WTC11 (cell line): Measurements from ENCODE around the gene SDK2. TPM values are rescaled to one million over a fixed set of nuclear protein-coding genes. Genes with fewer than 3 reads are reported as not detected.

ENCODE experiments used
- ATAC-seq: fragments of 200-7000 bp; cut with Tn5 transposase; 2 replicates; pipeline ENCODE4 v1.10.0; 2021; ENCODE audit warnings: mild to moderate bottlenecking, moderate library complexity
- CTCF ChIA-PET: fragments of 300-600 bp; sonication (Branson Sonifier 250); formaldehyde crosslinking; loops from one replicate; lab custom pipeline; 2021; ENCODE audit warnings: antibody characterized with exemption; lab: Charles Lee
- POLR2A ChIA-PET: fragments of 350-600 bp; sonication (Branson Sonifier 250); formaldehyde crosslinking; loops from one replicate; lab custom pipeline; 2021; ENCODE audit warnings: antibody characterized with exemption; lab: Charles Lee
- DNase-seq: peaks from one replicate; pipeline ENCODE4 v3.0.0; 2021; ENCODE audit warnings: low spot score
- H3K27ac Mint-ChIP-seq: 2 replicates; pipeline ENCODE4 v1.8.0; 2021; ENCODE audit warnings: mixed read lengths
- H3K27me3 Mint-ChIP-seq: 2 replicates; pipeline ENCODE4 v1.8.0; 2021; ENCODE audit warnings: low read depth, mild to moderate bottlenecking, moderate library complexity, mixed read lengths
- H3K36me3 Mint-ChIP-seq: 2 replicates; pipeline ENCODE4 v1.8.0; 2021; ENCODE audit warnings: mixed read lengths
- H3K4me1 Mint-ChIP-seq: 2 replicates; pipeline ENCODE4 v1.8.0; 2022; ENCODE audit warnings: mixed read lengths
- H3K4me3 Mint-ChIP-seq: 2 replicates; pipeline ENCODE4 v1.8.0; 2021; ENCODE audit warnings: mild to moderate bottlenecking, moderate library complexity, mixed read lengths
- H3K9me3 Mint-ChIP-seq: 2 replicates; pipeline ENCODE4 v1.8.0; 2021; ENCODE audit warnings: mixed read lengths
- ELF4 ChIP-seq: sonication (generic); formaldehyde crosslinking; IDR thresholded peaks from 2 replicates; pipeline ENCODE4 v1.8.1; 2022; ENCODE audit warnings: low read depth, mild to moderate bottlenecking, moderate library complexity, missing genetic modification reagents
- ESRRA ChIP-seq: sonication (generic); formaldehyde crosslinking; IDR thresholded peaks from 2 replicates; pipeline ENCODE4 v1.8.1; 2022; ENCODE audit warnings: mild to moderate bottlenecking, missing genetic modification reagents, borderline replicate concordance
- FOXP1 ChIP-seq: sonication (generic); formaldehyde crosslinking; IDR thresholded peaks from 2 replicates; pipeline ENCODE4 v1.8.0; 2022; ENCODE audit warnings: missing genetic modification reagents, mild to moderate bottlenecking, moderate library complexity, borderline replicate concordance
- GABPB1 ChIP-seq: sonication (generic); formaldehyde crosslinking; IDR thresholded peaks from 2 replicates; pipeline ENCODE4 v1.8.1; 2023; ENCODE audit warnings: mild to moderate bottlenecking, missing genetic modification reagents
- GRHL2 ChIP-seq: fragments of 250-450 bp; sonication (Bioruptor Pico); IDR thresholded peaks from 2 replicates; pipeline ENCODE4 v1.8.0; 2022; ENCODE audit warnings: mild to moderate bottlenecking, moderate library complexity; ENCODE audit not compliant: insufficient replicate concordance, severe bottlenecking
- IRF2 ChIP-seq: sonication (generic); formaldehyde crosslinking; IDR thresholded peaks from 2 replicates; pipeline ENCODE4 v1.8.0; 2022; ENCODE audit warnings: low read depth, missing genetic modification reagents, borderline replicate concordance
- MXD4 ChIP-seq: fragments of 250-450 bp; sonication (Bioruptor Pico); IDR thresholded peaks from 2 replicates; pipeline ENCODE4 v1.8.0; 2021; ENCODE audit warnings: mild to moderate bottlenecking, moderate library complexity, borderline replicate concordance
- NR1H2 ChIP-seq: sonication (generic); formaldehyde crosslinking; IDR thresholded peaks from 2 replicates; pipeline ENCODE4 v1.9.0; 2021; ENCODE audit warnings: mild to moderate bottlenecking, moderate library complexity, missing genetic modification reagents
- TEAD4 ChIP-seq: sonication (generic); formaldehyde crosslinking; IDR thresholded peaks from 2 replicates; pipeline ENCODE4 v1.8.0; 2022; ENCODE audit warnings: mild to moderate bottlenecking, missing genetic modification reagents
- ZNF138 ChIP-seq: sonication (generic); formaldehyde crosslinking; conservative IDR thresholded peaks from 2 replicates; pipeline ENCODE4 v1.8.1; 2022; ENCODE audit warnings: mild to moderate bottlenecking, moderate library complexity, missing genetic modification reagents
- ZNF219 ChIP-seq: sonication (generic); formaldehyde crosslinking; IDR thresholded peaks from 2 replicates; pipeline ENCODE4 v1.8.0; 2023; ENCODE audit warnings: missing genetic modification reagents, mild to moderate bottlenecking, borderline replicate concordance
- ZNF263 ChIP-seq: sonication (generic); formaldehyde crosslinking; IDR thresholded peaks from 2 replicates; pipeline ENCODE4 v1.8.1; 2022; ENCODE audit warnings: low read depth, mild to moderate bottlenecking, moderate library complexity, missing genetic modification reagents
- ZNF396 ChIP-seq: fragments of 250-450 bp; sonication (Bioruptor Pico); IDR thresholded peaks from 2 replicates; pipeline ENCODE4 v1.8.0; 2021; ENCODE audit warnings: mild to moderate bottlenecking, moderate library complexity, borderline replicate concordance
- total RNA-seq: library from RNA; stranded (reverse); gene quantifications from 3 replicates; pipeline ENCODE4 v1.2.3, GENCODE V29; 2021
- TF ChIP-seq, protein P1 (sequence below): sonication (generic); formaldehyde crosslinking; IDR thresholded peaks from 2 replicates; pipeline ENCODE4 v1.8.1; 2022; ENCODE audit warnings: low read depth, mild to moderate bottlenecking, moderate library complexity, missing genetic modification reagents, borderline replicate concordance
- TF ChIP-seq, protein P2 (sequence below): sonication (generic); formaldehyde crosslinking; conservative IDR thresholded peaks from 2 replicates; pipeline ENCODE4 v1.8.1; 2022; ENCODE audit warnings: mild to moderate bottlenecking, missing genetic modification reagents
- TF ChIP-seq, protein P3 (sequence below): sonication (generic); formaldehyde crosslinking; IDR thresholded peaks from 2 replicates; pipeline ENCODE4 v1.8.1; 2022; ENCODE audit warnings: missing genetic modification reagents, borderline replicate concordance
- TF ChIP-seq, protein P4 (sequence below): sonication (generic); formaldehyde crosslinking; IDR thresholded peaks from 2 replicates; pipeline ENCODE4 v1.8.0; 2022; ENCODE audit warnings: mild to moderate bottlenecking, missing genetic modification reagents
- TF ChIP-seq, protein P5 (sequence below): sonication (generic); formaldehyde crosslinking; conservative IDR thresholded peaks from 2 replicates; pipeline ENCODE4 v1.8.1; 2023; ENCODE audit warnings: mild to moderate bottlenecking, low read depth, missing genetic modification reagents, moderate library complexity
- TF ChIP-seq, protein P6 (sequence below): sonication (generic); formaldehyde crosslinking; IDR thresholded peaks from 2 replicates; pipeline ENCODE4 v1.8.1; 2023; ENCODE audit warnings: mild to moderate bottlenecking, moderate library complexity, missing genetic modification reagents
- TF ChIP-seq, protein P7 (sequence below): sonication (generic); formaldehyde crosslinking; IDR thresholded peaks from 2 replicates; pipeline ENCODE4 v1.8.0; 2023; ENCODE audit warnings: missing genetic modification reagents

Gene SDK2
- total RNA-seq, 1 experiment from 2014 or later: 14.8 TPM

DNA sequence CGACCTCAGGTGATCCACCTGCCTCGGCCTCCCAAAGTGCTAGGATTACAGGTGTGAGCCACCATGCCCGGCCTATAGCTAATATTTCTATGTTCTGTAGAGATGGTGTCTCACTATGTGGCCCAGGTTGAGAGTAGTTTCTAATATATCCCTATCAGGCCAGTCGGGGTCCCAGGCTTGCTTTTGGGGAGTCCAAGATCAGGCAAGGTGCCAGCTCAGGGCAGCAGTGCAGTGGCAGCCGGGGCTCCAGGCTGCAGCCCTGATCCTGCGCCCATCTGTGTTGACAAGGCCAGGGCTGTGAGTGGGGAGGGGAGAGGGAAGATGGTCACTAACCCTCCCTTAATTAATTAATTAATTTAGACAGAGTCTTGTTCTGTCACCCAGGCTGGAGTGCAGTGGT is 254.8 kb downstream of the SDK2 start:
- Mint-ChIP-seq H3K36me3 (peaks cover 4% of the 10 kb centered on the region; the same call in 1 of the 2 replicates), H3K27ac (no peak overlapping the region), H3K27me3 (no peaks in the 10 kb centered on the region), H3K4me1 (peaks cover 2% of the 10 kb centered on the region), H3K9me3 (no peaks in the 10 kb centered on the region), H3K4me3 (no peak overlapping the region)
- CTCF ChIA-PET: interaction anchor here (0.7 to 2.5 kb wide), 3 partner anchors 13 to 34 kb away, joined by 3 to 12 read pairs (median 6); no protein-coding TSS in a partner anchor
- DNase-seq (no peak), ATAC-seq (no peak)
- POLR2A ChIA-PET: no interaction called here
- TF ChIP-seq, protein P1, sequence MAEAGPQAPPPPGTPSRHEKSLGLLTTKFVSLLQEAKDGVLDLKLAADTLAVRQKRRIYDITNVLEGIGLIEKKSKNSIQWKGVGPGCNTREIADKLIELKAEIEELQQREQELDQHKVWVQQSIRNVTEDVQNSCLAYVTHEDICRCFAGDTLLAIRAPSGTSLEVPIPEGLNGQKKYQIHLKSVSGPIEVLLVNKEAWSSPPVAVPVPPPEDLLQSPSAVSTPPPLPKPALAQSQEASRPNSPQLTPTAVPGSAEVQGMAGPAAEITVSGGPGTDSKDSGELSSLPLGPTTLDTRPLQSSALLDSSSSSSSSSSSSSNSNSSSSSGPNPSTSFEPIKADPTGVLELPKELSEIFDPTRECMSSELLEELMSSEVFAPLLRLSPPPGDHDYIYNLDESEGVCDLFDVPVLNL (CRISPR knock-in tag): no peak
- TF ChIP-seq, protein P2, sequence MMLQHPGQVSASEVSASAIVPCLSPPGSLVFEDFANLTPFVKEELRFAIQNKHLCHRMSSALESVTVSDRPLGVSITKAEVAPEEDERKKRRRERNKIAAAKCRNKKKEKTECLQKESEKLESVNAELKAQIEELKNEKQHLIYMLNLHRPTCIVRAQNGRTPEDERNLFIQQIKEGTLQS (CRISPR knock-in tag): no peak
- TF ChIP-seq FOXP1 (CRISPR knock-in tag): no peak
- no peak for TF ChIP-seq ESRRA (CRISPR knock-in tag)

DNA sequence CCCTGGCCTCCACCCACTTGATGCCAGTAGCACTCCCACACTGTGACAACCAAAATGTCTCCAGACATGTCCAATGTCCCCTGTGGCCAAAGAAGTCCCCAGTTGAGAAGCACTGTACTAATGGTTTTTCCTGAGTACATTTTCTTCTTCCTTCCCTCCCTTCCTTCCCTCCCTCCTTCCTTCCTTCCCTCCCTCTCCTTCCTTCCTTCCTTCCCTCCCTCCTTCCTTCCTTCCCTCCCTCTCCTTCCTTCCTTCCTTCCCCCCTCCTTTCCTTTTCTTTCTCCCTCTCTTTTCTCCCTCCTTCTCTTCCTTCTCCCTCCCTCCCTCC is 255.7 kb downstream of the SDK2 start:
- no peak for DNase-seq
- H3K36me3 Mint-ChIP-seq: peaks cover 4% of the 10 kb centered on the region; the same call in 1 of the 2 replicates
- H3K27me3 Mint-ChIP-seq: no peaks in the 10 kb centered on the region
- ChIA-PET POLR2A (no interaction called here), CTCF (interaction anchor here (1.0 to 2.5 kb wide), 2 partner anchors 12 to 19 kb away, joined by 3 to 12 read pairs; no protein-coding TSS in a partner anchor)
- H3K27ac Mint-ChIP-seq: no peak overlapping the region
- H3K4me1 Mint-ChIP-seq: peaks cover 2% of the 10 kb centered on the region
- H3K4me3 Mint-ChIP-seq: no peak overlapping the region
- no peak for TF ChIP-seq GRHL2 (CRISPR knock-in tag)
- no peak for ATAC-seq
- no peaks in the 10 kb centered on the region for H3K9me3 Mint-ChIP-seq

DNA sequence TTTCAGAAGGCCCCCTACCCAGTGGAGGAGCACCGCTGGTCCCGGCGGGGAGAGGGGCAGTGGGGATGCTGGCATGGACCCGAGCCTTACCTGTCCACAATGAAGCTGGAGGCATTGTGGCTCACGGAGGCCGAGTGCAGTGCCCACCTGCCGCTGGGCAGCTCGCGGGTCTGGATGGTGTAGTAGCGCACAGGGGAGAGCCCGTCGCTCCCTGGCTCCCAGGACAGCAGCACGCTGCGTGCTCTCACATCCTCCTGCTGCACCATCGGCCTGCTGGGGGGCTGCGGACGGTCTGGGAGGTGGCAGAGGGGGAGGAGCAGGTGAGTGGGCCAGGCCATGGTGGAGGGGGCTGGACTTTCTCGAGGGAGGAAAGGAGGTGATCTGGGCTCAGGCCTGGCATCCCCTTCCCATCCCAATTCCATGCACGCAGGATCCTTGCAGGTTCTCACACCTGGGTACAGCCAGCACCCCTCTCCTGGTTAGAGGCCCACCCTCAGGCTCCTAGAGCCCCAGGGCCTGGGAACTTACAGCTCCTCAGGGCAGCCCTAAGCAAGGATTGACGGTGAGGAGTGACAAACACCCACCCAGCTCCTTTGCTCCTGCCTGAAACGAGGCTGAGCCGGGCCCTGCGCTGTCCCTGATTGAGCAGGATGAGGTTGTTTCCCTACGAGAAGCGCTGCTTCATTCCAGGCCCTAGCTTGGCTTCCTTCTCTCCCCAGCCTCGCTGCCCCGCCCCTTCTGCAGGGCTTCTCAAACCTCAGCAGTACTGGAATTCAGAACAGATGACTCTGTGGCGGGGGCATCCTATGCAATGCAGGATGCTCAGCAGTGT is 256.3 kb downstream of the SDK2 start:
- Mint-ChIP-seq H3K36me3 (peaks cover 4% of the 10 kb centered on the region; the same call in 1 of the 2 replicates), H3K4me3 (no peak overlapping the region), H3K27me3 (no peaks in the 10 kb centered on the region), H3K27ac (no peak overlapping the region), H3K4me1 (peaks cover 2% of the 10 kb centered on the region), H3K9me3 (no peaks in the 10 kb centered on the region)
- ChIA-PET CTCF (interaction anchor here (0.8 to 2.5 kb wide), 4 partner anchors 18 to 402 kb away, joined by 3 to 12 read pairs (median 3); no protein-coding TSS in a partner anchor), POLR2A (no interaction called here)
- ATAC-seq: peak; percentile 40; the same call in 1 of the 2 replicates
- no peak for DNase-seq
- TF ChIP-seq, protein P3, sequence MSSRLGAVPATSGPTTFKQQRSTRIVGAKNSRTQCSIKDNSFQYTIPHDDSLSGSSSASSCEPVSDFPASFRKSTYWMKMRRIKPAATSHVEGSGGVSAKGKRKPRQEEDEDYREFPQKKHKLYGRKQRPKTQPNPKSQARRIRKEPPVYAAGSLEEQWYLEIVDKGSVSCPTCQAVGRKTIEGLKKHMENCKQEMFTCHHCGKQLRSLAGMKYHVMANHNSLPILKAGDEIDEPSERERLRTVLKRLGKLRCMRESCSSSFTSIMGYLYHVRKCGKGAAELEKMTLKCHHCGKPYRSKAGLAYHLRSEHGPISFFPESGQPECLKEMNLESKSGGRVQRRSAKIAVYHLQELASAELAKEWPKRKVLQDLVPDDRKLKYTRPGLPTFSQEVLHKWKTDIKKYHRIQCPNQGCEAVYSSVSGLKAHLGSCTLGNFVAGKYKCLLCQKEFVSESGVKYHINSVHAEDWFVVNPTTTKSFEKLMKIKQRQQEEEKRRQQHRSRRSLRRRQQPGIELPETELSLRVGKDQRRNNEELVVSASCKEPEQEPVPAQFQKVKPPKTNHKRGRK (CRISPR knock-in tag): no peak
- TF ChIP-seq ELF4 (CRISPR knock-in tag) (no peak), GRHL2 (CRISPR knock-in tag) (no peak), ZNF263 (CRISPR knock-in tag) (no peak), IRF2 (CRISPR knock-in tag) (no peak), TEAD4 (CRISPR knock-in tag) (no peak), ZNF138 (no peak), ESRRA (CRISPR knock-in tag) (no peak), NR1H2 (CRISPR knock-in tag) (no peak), MXD4 (CRISPR knock-in tag) (no peak), GABPB1 (CRISPR knock-in tag) (no peak), ZNF219 (CRISPR knock-in tag) (no peak), ZNF396 (no peak), FOXP1 (CRISPR knock-in tag) (no peak)
- TF ChIP-seq, protein P4, sequence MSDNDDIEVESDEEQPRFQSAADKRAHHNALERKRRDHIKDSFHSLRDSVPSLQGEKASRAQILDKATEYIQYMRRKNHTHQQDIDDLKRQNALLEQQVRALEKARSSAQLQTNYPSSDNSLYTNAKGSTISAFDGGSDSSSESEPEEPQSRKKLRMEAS (CRISPR knock-in tag): no peak
- TF ChIP-seq, protein P5, sequence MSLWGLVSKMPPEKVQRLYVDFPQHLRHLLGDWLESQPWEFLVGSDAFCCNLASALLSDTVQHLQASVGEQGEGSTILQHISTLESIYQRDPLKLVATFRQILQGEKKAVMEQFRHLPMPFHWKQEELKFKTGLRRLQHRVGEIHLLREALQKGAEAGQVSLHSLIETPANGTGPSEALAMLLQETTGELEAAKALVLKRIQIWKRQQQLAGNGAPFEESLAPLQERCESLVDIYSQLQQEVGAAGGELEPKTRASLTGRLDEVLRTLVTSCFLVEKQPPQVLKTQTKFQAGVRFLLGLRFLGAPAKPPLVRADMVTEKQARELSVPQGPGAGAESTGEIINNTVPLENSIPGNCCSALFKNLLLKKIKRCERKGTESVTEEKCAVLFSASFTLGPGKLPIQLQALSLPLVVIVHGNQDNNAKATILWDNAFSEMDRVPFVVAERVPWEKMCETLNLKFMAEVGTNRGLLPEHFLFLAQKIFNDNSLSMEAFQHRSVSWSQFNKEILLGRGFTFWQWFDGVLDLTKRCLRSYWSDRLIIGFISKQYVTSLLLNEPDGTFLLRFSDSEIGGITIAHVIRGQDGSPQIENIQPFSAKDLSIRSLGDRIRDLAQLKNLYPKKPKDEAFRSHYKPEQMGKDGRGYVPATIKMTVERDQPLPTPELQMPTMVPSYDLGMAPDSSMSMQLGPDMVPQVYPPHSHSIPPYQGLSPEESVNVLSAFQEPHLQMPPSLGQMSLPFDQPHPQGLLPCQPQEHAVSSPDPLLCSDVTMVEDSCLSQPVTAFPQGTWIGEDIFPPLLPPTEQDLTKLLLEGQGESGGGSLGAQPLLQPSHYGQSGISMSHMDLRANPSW (CRISPR knock-in tag): no peak
- TF ChIP-seq, protein P6, sequence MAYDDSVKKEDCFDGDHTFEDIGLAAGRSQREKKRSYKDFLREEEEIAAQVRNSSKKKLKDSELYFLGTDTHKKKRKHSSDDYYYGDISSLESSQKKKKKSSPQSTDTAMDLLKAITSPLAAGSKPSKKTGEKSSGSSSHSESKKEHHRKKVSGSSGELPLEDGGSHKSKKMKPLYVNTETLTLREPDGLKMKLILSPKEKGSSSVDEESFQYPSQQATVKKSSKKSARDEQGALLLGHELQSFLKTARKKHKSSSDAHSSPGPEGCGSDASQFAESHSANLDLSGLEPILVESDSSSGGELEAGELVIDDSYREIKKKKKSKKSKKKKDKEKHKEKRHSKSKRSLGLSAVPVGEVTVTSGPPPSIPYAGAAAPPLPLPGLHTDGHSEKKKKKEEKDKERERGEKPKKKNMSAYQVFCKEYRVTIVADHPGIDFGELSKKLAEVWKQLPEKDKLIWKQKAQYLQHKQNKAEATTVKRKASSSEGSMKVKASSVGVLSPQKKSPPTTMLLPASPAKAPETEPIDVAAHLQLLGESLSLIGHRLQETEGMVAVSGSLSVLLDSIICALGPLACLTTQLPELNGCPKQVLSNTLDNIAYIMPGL (CRISPR knock-in tag): no peak
- TF ChIP-seq, protein P7, sequence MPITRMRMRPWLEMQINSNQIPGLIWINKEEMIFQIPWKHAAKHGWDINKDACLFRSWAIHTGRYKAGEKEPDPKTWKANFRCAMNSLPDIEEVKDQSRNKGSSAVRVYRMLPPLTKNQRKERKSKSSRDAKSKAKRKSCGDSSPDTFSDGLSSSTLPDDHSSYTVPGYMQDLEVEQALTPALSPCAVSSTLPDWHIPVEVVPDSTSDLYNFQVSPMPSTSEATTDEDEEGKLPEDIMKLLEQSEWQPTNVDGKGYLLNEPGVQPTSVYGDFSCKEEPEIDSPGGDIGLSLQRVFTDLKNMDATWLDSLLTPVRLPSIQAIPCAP: no peak
